VCaP (cell line): ENCODE measurements around the gene MAOB.

Source experiments
- H3K27ac ChIP-seq: fragments of 450-650 bp; 2 replicates; pipeline ENCODE4 v1.5.1; 2017
- TF ChIP-seq, protein P1 (sequence below): fragments of 450-650 bp; conservative IDR thresholded peaks from 2 replicates; pipeline ENCODE4 v1.5.1; 2017; ENCODE audit warnings: mild to moderate bottlenecking, moderate library complexity

MAOB gene

DNA sequence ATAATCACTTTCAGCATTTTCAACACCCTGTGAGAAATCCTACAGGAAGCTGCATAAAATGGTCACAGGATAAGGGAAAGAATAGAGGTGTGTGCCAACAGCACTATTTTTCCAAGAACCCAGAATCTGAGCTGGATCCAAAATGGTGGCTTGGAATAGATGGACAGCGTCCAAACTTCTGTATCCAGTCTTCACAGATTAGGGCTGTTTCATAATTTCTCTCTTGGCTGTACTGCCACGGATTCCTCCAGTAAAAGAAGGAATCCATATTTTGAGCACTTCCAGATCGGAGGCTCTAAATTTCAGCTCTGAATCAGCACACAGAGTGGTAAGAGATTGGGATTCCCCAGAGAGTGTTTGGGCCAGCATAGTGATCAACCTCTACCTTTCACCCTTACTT, 12.2 kb downstream of the MAOB start:
- TF ChIP-seq, protein P1, sequence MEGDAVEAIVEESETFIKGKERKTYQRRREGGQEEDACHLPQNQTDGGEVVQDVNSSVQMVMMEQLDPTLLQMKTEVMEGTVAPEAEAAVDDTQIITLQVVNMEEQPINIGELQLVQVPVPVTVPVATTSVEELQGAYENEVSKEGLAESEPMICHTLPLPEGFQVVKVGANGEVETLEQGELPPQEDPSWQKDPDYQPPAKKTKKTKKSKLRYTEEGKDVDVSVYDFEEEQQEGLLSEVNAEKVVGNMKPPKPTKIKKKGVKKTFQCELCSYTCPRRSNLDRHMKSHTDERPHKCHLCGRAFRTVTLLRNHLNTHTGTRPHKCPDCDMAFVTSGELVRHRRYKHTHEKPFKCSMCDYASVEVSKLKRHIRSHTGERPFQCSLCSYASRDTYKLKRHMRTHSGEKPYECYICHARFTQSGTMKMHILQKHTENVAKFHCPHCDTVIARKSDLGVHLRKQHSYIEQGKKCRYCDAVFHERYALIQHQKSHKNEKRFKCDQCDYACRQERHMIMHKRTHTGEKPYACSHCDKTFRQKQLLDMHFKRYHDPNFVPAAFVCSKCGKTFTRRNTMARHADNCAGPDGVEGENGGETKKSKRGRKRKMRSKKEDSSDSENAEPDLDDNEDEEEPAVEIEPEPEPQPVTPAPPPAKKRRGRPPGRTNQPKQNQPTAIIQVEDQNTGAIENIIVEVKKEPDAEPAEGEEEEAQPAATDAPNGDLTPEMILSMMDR: no peak
- no peak overlapping the region for H3K27ac ChIP-seq

DNA sequence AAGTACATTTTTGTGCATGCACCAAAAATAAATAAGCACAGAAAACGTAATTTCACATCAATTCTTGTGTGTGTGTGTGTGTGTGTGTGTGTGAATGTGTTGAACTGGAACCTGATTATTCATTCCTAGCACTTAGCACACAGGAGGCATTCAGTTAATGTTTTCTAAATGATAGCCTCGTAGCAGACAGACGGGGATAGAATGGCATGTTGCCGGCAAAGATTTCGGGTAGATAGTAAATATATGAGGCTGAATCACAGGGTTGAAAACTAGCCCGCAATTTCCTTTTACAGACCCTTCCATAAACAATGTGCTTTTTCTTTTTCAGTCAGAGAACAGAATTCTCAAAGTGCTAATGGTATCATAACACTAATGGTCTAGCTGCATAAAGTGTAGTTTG, 13.5 kb downstream of the MAOB start:
- H3K27ac ChIP-seq: no peak overlapping the region
- TF ChIP-seq, protein P1: no peak

DNA sequence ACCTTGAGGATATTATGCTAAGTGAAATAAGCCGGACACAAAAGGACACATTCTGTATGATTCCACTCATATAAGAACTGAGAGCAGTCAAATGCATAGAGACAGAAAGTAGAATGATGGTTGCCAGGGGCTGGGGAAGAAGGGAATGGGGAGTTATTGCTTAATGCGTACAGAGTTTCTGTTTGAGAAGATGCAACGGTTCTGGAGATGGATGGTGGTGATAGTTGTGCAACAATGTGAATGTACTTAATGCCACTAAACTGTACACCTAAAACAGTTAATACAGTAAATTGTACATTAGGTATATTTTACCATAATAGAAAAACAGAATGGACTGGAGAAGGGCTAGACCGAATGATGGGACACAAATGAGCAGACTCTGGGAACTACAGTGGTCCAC, 15.8 kb downstream of the MAOB start:
- TF ChIP-seq, protein P1: no peak
- H3K27ac ChIP-seq: no peak overlapping the region

DNA sequence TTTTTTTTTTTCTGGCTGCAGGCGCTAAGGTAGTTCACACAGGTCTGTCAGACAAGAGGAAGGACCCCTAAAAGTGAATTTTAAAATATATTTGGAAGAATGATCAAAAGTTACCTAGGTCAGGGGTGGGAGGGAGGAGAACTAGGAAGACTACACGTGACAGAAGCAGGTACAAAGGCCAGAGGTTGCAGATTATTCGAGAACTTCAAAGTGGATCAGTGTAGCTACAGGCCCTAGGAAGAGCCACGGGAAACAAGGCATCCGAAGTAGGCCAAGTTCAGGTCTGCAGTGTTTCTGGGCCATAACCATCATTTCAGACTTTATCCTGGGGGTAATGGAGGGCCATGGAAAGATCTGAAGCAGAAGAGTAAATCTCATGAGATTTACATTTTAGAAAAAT, 16.5 kb downstream of the MAOB start:
- no peak overlapping the region for H3K27ac ChIP-seq
- TF ChIP-seq, protein P1: no peak

DNA sequence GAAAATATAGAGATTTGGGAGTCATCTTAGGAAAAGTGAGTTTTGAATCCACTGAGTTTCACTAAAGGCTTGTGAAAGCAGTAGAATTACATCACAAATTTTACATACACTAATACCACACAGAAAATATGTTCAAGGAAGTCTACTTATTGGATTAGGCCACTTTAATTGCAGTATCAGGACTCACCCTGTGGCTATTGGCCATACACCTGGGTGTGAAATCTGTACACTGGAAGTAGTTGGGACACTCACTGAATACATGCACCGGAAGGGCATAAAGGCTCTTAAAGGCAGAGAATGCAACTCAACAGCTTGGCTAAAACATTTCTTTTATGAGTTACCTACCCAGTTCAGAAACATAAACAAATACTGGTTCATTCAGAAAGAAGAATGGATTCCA, 19.8 kb downstream of the MAOB start:
- H3K27ac ChIP-seq: no peak overlapping the region; the same call in 1 of the 2 replicates
- TF ChIP-seq, protein P1: no peak

DNA sequence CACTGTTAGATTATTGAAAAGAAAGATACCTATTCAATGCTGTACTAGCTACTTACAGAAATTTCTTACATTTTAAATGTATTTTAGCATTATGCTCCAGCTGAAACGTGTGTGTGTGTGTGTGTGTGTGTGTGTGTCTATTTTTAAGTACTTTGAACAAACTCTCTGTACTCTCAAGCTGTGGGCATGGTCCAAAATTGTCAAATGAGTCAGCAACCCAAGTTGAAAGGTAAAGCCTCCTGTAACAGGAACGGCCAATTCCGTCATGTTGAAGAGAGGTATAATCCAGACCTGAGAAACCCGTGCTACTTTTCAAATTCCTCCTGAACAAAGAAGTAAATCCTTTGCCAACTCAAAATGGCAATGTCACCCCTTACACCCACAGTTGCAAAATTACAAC, 20.5 kb downstream of the MAOB start:
- TF ChIP-seq, protein P1: no peak
- peak overlapping the region; percentile 64 for H3K27ac ChIP-seq

DNA sequence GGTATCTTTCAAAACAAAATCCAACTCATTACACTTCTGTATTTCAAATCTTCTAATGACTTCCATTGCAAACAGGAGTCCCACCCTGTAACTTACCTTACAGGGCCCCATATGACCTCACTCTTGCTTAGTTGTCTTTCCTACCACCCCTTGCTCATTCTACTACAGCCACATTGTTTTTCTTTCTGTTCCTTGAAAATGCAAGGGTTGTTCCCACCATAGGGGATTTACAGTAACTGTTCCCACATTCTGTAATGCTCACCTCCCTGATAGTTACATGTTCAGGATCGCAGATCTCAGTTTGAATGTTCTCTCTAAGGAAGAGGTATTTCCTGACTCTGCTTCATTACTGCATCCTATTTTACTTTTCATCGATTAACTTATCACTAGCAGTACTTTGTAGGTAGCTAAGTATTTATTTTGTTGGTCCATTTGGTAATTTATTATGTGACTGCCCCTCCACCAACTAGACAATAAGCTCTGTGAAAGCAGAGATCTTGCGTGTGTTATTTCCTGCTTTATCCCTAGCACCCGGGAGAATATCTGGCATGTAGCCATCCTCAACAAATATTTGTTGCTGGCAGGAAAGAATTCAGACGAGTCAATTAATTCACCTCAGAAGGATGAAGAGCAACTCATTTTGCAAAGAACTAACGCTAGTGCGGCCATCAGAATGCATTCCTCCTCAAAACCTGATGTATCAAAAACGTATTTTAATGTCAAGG, 21.4 kb downstream of the MAOB start:
- TF ChIP-seq, protein P1: no peak
- H3K27ac ChIP-seq: peak overlapping the region; percentile 64
